NCI-H1417 treated with DMSO at 0.1 percent for 48 hours (cell line): ENCODE data around the gene COIL.
"Not testable (repeated sequence)": the region's sequence is repeated elsewhere in the genome, so short reads cannot be mapped to it uniquely, and the experiment has no call there.

Experiments
- DNase-seq: peaks from one replicate; lab custom pipeline; 2025; lab: John Stamatoyannopoulos, UW

Gene COIL, protein sequence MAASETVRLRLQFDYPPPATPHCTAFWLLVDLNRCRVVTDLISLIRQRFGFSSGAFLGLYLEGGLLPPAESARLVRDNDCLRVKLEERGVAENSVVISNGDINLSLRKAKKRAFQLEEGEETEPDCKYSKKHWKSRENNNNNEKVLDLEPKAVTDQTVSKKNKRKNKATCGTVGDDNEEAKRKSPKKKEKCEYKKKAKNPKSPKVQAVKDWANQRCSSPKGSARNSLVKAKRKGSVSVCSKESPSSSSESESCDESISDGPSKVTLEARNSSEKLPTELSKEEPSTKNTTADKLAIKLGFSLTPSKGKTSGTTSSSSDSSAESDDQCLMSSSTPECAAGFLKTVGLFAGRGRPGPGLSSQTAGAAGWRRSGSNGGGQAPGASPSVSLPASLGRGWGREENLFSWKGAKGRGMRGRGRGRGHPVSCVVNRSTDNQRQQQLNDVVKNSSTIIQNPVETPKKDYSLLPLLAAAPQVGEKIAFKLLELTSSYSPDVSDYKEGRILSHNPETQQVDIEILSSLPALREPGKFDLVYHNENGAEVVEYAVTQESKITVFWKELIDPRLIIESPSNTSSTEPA

DNA sequence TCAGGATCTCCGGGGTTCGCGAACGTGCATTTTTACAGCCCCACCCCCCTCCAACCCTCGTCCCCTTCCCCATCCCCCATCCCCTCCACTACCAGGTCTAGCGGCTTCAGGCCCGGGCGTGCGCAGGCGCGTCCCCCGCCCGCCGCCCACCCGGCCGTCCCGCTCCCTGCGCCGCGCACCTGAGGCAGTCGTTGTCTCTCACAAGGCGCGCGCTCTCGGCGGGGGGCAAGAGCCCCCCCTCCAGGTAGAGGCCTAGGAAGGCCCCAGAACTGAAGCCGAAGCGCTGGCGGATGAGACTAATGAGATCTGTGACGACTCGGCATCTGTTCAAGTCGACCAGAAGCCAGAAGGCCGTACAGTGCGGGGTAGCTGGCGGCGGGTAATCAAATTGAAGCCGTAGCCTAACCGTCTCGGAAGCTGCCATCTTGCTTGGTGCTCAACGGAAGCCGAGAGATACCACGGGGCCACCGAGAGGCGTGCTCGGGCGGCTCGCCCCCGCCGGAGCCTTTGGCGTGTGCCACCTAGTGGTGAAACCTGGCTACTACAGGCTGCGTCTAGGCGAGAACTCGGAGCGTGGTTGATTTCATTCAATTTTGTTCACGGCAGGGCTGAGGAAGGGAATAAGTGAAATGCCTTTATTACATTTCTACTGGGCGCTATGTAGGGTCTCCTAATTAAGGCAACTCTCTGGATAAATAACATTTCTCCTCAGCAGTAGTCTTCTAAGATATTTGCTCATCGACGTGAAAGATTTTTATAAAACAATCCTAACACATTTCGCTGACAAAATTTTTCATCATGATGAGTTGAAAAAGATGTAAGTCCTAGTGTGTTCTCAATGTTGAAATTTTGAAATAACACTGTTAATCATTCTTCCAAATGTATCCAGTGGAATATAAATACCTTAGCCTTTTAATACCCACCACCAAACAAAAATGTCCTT, at the start of gene COIL:
Gene COIL, minus strand, starts transcription at position 455 of the 943 bp plus-strand sequence. Its CDS starts 31 bp downstream, at position 424.
- DNase-seq = peak; percentile 77

DNA sequence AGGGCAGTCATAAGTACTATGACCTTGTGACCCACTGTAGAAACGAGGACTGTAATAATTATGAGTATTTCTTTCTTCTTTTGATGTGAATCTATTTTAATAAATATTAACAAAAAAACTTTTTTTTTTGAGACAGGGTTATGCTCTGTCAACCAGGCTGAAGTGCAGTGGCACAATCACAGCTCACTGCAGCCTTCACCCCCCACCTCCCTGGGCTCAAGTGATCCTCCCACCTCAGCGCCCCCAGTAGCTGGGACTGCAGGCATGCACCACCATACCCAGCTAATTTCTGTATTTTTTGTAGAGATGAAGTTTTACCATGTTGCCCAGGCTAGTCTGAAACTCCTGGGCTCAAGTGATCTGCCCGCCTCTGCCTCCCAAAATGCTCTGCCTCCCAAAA, 49.6 kb upstream of the COIL start:
- no peak for DNase-seq

DNA sequence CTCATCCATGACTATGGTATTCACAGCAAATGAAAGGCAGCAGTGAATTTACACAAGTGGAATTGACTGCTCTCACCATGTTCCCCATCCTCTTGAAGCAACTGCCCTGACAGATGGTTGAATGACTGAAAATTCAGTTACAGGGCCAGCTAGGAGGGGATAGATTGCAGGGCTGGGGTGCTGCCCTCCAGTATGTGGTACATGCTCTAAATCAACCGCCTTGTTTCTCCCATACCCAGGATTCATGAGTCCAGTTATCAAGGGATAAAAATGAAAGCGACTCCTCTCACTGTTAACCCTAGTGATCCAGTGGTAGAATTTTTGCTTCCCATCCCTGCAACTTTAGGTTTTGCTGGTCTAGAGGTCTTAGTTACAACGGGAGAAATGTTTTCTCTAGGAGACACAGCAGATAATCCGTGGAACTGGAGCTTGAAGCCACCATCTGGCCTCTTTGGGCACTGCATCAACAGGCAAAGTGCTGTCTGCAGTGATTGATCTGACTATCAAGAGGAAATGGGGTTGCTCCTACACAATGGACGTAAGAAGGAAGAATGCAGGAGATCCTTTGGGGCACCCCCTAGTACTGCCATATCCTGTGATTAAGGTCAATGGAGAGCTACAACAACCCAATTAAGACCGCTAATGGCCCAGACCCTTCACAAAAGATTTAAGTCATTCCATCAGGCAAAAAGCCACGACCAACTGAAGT, 49.0 kb upstream of the COIL start:
- DNase-seq = peak; percentile 9

DNA sequence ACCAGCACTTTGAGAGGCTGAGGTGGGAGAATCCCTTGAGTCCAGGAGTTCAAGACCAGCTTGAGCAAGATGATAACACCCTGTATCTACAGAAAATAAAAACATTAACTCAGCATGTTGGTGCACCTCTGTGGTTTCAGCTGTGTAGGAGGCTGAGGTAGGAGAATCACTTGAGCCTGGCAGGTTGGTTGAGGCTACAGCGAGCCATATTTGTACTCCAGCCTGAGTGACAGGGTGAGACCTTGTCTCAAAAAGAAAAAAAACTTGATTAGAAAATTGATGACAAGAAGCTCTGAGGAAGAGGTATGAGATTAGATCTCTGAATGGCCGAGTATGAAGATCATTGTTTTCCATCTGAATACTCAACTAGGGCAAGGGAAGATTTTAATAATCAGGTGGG, 48.1 kb upstream of the COIL start:
- DNase-seq = no peak

DNA sequence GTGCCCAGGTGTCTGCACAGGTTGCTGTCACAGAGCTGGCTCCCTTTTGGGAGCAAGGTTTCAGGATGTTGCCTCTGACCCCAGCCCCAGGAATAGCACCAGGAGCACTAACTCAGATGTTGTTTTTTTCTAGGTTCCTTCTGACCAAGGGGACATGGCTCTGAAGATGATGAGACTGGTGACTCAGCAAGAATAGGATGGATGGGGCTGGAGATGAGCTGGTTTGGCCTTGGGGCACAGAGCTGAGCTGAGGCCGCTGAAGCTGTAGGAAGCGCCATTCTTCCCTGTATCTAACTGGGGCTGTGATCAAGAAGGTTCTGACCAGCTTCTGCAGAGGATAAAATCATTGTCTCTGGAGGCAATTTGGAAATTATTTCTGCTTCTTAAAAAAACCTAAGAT, 45.2 kb upstream of the COIL start:
- no peak for DNase-seq

DNA sequence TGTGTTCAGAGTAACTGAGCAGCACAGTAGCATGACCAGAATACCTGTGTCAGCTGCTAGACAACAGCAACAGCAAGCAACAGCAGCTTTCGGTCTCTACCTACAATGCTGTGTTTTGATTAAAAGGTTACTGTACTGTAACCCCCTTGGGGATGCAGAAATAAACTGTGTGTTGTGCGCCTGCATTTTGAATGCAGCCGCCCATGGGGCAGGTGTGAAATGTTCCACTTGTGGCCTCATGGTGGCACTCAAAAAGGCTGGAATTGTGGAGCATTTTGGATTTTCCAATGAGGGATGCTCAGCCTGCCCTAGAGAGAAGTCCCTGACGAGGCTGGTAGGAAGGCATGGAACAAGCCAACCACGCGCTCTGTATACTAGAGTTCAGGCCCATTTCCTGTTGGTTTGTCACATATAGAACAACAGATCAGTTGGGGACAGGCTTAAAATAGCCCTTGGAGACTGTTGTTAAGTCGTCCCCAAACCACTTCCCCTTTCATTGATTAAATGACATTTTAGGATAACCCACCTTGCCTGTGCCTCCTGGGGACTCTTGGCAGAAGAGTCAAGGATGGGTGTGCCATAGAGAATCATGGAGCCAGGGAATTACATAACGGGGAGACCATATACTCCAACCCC, 44.2 kb upstream of the COIL start:
- no peak for DNase-seq

DNA sequence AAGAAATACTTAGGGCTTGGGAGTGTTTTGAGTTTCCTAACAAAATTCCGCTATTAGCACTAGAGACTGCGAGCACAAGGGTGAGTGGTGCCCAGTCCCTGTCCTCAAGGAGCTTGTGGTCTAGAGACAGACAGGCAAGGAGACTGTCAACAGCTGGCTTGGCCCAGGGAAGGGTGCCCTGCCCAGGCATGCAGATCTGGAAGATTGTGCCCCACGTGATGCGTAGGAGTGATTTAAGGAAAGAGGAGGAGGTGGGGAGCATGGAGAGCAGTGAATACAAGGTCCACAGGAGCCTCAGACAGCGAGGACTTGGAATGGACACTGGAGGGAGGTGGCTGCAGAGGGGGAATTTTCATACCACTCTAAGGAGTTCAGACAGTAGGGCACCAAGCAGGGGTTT, 42.1 kb upstream of the COIL start:
- DNase-seq = no peak

DNA sequence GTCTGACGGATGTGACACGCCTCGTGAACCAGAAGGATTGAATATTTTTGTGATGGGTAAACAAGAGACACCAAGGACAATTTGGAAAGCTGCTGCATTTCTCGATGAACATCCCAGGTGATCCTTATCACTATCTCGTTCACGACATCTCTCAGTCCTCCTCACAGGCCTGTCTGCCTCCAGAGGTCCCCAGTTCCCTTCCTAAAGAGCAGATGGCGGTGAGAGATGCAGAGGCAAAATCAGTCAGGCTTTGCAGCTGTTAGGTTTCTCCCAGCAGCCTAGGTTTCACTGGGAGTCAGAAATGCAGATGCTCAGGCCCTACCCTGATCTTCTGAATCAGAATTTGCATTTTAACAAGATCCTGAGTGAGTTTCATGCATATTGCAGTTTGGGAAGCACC, 40.7 kb upstream of the COIL start:
- no peak for DNase-seq

DNA sequence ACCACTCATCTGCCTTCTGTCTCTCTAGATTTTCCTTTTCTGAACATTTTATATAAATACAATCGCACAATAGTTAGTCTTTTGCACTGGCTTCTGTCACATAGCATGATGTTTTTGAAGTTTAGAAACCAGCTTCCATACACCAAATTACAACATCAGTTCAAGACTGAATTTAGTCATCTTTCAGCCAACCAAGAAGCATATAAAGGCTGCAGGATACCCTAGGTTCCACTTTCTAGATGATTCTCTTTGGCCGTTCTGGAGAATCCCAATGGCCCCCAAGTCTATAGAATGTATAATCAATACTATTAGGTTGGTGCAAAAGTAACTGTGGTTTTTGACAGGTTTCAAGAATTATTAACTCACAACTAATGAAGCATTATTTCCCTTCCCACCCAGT, 36.5 kb upstream of the COIL start:
- no peak for DNase-seq

DNA sequence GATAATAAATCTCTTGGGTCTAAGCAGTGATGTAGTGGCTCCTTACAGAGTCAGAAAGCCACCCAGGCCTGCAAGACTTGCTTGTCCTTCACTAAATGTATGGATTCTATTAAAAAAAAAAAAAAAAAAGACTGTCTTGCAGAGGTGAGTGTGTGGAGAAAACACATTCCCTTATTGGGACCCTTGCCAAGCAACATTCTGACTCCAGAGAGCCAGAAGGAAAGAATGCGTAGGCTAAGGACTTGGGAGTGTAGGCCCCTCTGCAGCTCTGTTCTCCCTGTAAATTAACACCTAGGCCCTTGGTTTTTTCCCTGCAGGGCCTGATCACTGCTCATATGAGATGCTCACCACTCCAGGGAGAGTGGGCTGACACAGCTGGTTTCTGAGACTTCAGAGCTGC, 34.9 kb upstream of the COIL start:
- no peak for DNase-seq

DNA sequence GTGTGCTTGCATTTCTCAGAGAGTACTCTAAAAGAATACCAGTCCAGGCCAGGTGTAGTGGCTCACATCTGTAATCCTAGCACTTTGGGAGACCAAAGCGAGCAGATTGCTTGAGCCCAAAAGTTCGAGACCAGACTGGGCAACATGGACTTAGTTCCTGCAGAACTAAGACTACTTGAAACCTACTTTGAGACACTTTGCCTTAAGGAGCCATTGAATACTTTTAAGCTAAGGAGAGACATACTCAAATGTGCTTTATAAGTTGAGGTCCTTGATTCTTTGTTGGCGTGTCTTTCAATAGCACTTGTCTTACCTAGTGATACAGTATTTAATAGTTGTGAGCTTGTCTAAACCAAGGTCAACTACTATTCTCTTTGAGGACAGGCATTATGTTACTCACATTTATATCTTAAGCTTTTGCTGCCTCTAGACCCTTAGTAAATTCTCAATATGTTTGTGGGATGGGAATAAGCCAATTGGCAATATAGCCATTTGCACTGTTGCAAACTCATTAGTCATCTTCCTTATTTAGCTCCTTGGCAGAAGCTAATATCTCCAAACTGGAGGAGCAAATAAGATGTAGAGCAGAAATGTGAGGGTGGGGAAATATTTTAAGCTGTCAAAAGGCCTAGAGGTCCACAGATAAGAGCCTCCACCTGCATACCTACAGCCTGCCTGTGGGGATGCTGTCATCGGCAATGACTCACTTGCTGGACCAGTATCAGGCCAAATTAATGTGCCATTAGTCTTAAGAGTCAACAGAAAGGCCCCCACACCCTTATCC, 33.4 kb upstream of the COIL start:
- DNase-seq = no peak

DNA sequence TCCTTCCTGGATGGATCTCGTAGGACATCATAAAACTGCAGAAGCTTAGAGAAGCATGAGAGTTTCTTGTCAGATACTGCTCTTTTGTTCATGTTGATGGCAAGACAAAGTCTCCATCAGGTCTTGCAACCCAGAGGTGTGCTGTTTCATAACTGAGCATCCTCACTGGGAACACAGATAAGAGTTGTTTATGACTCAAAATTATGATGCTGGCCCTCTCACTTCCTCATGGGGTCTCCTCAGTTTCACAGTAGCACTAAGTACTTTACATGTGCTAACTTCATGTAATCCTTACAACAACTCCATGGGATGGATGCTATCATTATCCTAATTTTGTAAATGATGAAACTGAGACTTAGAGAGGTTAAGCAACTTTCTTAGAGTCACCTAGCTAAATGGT, 31.5 kb upstream of the COIL start:
- DNase-seq = no peak

DNA sequence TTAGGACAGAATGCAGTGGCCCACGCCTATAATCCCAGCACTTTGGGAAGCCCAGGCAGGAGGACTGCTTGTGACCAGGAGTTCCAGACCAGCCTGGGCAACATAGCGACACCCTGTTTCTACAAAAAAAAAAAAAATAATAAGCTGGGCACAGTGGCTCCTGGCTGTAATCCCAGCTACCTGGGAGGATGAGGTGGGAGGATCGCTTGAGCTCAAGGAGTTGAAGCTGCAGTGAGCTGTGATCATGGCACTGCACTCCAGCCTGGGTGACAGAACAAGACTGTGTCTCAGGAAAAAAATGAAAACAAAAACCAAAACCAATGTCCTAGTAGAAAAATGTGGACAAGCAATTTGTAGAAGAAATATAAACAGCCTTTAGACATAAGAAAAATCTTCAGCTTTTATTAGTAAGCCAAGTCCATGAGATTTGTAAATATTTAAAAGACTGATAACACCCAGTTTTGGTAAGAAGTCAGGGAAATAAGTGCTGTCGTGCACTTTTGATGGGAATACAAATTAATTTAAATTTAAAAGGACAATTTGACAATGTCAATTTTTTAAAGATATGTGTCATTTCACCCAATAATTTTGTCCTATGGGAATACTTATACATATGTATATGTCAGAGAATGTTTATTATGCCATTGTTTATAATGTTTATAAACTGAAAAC, 28.2 kb upstream of the COIL start:
- DNase-seq = no peak

DNA sequence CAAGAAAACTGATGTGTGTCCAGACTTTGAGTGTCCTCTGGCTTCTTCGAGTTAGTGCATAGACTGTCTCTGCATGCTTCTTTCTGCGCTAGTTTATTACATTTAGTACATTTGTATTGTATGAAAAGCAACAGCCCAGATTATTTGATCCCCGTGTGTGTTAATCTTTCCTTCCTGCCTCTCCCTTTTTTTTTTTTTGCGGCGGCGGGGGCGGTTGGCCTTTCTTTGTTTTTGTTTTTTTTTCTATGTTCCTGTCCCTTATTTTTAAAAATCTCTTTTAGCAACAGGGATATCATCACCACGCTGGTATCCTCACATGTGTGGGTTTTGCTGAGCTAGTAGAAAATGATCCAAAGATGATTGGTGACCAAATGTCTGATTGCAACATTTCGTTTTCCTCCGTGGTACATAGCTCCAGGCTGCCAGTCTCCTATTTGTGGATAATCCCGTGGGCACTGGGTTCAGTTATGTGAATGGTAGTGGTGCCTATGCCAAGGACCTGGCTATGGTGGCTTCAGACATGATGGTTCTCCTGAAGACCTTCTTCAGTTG, 26.5 kb upstream of the COIL start:
- no peak for DNase-seq

DNA sequence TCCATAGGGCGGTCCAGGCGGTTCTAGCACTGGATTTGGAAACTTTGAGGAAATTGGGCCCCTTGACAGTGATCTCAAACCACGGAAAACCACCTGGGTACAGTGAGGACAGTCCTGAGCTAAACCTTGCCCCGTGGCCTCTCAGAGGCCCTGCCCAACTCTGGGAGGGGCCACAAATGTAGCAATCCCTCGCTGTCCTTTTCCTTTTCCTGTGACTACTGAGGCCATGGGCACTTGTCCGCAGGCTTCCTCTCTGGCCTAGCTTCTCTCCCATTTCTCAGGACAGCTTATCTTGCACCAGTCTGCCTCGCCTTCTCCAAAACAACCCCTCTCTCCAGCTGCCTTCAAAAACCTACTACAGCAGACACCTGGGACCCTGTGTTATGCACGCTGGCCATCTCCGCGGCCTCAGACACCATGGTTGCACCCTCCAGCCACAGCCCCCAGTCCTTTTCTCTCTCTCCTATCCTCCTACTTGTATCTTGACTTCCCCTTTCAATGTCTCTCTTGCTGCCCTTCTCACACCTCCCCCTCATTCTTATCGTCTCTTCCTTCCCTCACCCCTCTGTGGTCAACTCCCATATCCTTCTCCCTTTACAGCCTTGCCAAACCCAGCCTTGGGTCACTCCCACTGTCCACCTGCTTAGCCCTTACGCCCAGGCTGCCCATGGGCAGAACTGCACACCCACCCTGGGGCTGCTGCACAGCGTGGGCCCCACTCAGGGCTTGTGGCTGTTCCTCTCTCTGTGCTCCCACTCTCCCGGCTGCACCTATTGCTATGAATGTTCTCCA, 24.7 kb upstream of the COIL start:
- DNase-seq = no peak

DNA sequence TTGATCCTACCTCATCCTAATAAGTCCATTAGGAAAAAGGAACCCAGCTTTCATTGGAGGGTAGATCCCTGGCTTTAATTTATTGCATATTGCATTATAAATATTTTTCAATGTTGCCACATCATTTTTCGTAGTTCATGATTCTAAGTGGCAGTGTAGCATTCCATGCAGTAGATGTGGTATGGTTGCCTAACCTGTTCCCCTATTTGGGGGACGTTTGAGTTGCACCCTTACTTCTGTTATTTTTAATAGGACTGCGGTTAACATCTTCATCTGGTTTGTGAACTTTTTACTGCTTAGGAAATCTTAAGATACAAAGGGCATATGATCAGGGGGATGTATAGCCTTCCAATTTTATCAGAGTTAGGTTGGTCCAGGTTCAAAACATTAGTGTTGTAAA, 22.5 kb upstream of the COIL start:
- no peak for DNase-seq

DNA sequence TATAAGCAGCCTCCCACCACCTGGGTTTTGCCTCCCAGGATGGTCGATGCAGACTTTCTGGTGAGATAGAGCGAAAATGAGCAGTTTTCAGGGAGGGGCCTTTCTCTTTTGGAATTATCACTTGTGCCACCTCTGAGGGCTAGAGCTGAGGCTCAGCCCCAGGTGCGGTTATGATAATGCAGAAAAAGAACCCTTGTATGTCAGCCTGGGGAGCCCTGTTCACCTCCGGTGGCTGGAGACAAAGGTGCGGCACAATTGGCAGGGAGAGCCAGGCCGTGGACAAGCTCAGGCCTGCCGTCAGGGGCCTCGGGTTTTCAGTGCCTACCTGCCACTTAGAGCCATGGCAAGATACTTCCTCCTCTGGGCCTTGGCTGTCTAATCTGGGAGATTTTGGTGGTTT, 21.5 kb upstream of the COIL start:
- no peak for DNase-seq

DNA sequence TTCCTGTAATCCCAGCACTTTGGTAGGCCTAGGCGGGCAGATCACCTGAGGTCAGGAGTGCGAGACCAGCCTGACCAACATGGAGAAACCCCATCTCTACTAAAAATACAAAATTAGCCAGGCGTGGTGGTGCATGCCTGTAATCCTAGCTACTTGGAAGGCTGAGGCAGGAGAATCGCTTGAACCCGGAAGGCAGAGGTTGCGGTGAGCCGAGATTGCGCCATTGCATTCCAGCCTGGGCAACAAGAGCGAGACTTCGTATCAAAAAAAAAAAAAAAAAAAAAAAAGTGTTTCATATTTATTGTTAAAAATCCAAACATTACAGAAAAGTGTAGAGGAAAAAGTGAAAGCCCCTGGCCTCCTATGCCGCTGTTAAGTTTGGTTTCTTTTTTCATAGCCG, 19.7 kb upstream of the COIL start:
- not testable (repeated sequence) for DNase-seq

DNA sequence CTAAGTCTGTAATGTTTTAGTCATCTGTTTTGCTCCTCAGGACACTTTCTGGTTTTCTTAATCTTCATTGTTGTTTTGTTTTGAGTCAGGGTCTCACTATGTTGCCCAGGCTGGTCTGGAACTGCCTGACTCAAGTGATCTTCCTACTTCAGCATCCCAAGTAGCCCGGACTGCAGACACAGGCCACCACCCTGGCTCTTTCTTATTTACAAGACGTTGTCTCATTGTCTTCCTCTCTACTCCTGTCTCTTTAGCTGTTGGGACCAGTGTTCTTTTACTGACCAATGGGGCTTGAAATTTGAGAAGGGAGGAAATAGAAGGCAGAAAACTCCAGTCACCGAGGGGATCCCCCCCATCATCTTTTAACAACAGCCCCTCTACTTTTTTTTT, 18.2 kb upstream of the COIL start:
- DNase-seq = no peak
